OCI-LY7 (cell line): Measurements from ENCODE around the gene RAB11FIP4.

Experiments used
- CTCF ChIP-seq: fragments of 200-600 bp; sonication (generic); conservative IDR thresholded peaks from 2 replicates; pipeline ENCODE4 v1.5.1; 2014; ENCODE audit warnings: mild to moderate bottlenecking, antibody characterized with exemption, low read length, moderate library complexity, mixed read lengths
- EZH2phosphoT487 ChIP-seq: fragments of 200-600 bp; sonication (generic); IDR thresholded peaks from 2 replicates; pipeline ENCODE4 v1.6.1; 2018; ENCODE audit warnings: low read depth, borderline replicate concordance, mild to moderate bottlenecking, mixed run types, antibody characterized with exemption, low read length, moderate library complexity, mixed read lengths

- TF ChIP-seq CTCF = no peak
- no peak for TF ChIP-seq EZH2phosphoT487
Measured at GRCh38 chr17:31532081-31532480, 140.6 kb downstream of the RAB11FIP4 start.
